ENCODE measurements around the gene PDP2.
"Not testable (repeated sequence)": the region's sequence is repeated elsewhere in the genome, so short reads cannot be mapped to it uniquely, and the experiment has no call there.

The PDP2 gene

GRCh38 chr16:66856184-66856730 lies 24.1 kb upstream of the PDP2 start:
- no peak for DNase-seq

DNA sequence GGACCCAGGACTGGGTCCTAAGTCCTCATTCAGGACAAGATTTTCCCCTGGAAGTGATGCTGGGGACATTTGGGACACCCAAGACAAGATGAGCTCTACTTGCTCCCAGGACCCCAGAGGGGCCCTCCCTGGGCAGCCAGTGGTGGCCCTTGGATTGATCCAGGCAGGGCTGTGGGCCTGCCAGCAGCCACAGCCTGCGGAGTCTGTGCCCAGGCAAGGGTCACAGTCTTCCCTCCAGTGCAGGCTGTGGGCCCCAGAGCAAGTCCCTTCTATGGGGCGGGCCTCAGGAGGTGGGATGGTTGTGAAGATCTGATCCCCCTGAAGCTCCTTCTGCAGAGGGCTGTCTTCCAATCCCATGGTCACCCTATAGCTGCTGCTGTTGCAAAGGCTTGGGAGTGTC lies 23.5 kb upstream of the PDP2 start:
- DNase-seq, result no peak

DNA sequence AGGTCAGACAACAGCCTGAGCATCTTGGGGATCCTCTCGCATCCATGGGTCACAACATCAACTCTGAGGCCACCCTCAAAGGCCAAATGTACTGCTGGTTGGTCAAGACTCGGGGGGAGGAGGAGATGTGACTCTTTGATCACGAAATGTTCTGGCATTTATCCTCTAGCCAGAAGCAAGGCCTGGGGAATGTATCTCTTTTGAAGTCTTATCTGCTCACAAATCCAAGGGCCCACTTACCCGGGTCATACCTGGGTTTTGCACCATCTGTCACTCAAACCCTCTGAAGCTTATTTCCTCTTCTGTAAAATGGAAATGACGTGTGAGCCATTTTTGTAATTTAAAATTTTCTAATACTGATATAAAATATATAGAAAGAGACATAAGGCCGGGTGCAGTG lies 22.9 kb upstream of the PDP2 start:
- no peak for DNase-seq

- DNase-seq, result no peak
These were observed 21.4 kb upstream of the PDP2 start for GRCh38 chr16:66858740-66859396.

DNA sequence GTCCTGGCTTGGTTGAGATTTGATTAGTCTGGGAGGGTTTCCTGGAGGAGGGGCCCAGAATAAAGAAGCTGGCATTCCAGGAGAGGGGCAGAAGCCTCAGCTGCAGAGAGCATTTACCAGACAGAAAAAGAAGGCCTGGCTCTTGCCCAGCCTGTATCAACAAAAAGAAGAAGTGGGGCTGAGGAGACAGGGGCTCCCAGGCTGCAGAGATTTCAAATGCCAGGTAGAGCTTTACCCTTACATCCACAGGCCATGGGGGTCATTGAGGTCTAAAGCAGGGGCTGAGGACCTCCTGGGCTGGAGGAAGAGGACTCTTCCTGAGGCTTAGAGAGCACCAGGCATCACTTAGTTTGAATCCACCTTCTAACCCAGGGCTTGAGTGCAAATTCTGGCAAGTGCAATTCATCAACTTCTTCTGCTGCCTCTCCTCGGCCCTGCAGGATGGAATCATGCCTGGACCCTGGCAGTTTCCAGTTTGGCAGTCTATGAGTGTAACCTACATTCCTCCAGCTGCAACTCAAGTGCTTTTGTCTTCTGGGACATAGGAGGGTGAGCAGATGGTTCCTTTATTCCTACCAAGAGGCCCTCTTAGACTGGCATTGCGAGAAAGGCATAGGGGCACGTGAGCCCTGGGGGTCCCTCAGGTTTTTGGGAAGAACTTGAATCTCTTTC lies 20.8 kb upstream of the PDP2 start:
- no peak for DNase-seq

DNA sequence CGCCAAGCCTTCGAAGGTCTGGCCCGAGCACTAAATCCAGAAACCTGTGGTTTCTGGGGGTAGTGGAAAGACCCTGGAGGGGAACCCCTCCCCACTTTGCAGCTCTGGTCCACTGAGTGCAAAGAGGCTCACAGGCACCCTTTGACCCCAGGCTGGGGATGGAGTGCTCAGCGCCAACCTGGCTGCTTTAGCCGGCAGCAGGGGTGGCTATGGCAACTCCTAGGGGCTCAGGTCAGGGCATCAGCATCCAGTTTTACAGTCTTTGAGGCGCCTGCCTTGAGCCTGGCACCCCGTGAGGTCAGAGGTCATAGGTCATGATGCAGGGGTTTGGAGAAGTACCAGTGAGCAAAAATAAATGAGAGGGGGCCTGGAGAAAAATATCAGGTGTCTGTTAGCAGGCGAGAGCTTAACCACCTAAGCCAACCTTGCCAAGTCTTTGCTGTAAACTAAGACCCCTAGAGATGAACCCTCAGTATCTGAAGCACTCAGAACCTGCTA lies 18.2 kb upstream of the PDP2 start:
- no peak for DNase-seq

DNA sequence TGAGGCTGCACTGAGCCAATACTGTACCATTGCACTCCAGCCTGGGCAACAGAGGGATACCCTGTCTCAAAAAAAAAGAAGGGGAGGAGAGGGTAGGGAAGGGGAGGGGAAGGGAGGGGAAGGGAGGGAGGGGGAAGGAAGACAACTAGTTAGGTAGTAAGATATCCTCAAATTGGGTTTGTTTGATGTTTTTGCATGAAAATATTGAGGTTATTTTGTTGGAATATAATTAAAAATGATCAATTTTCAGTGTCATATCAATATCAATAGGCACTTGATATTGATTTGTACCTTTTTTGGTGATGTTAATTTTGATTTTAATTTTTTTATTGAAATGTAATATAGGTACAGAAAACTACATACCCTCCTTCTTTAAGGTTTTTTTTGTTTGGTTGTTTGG lies 16.6 kb upstream of the PDP2 start:
- DNase-seq, result no peak

DNA sequence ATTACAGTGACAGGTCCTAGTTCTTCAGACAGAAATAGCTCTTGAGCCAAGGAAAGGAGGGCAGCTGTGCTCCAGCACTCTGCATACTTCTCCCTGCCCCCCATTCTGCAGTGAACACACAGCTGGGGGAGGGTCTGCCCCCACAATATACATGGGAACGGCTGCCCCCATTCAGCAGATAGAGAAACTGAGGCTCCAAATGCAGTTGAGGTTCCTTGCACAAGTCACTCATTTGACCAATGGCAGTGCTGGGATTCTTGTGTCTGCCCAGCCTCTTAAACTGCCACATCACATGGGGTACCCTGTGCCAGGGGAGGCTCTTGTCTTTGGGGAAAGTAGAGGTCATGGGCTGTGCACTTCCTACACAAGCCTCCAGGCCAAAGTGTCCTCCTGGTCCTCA lies 10.9 kb upstream of the PDP2 start:
- no peak for DNase-seq

DNA sequence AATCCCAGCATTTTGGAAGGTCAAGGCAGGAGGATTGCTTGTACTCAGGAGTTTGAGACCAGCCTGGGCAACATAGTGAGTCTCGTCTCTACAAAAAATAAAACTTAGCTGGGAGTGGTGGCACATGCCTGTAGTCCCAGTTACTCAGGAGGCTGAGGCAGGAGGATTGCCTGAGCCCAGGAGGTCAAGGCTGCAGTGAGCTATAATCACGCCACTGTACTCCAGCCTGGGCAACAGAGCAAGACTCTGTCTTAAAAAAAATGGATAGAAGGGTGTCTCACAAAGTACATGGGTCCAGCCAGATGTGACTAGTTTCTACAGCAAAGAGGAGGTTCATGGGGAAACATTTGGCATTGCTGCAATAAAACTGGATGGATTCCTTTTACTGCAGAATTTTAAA lies 9.0 kb upstream of the PDP2 start:
- not testable (repeated sequence) for DNase-seq

DNA sequence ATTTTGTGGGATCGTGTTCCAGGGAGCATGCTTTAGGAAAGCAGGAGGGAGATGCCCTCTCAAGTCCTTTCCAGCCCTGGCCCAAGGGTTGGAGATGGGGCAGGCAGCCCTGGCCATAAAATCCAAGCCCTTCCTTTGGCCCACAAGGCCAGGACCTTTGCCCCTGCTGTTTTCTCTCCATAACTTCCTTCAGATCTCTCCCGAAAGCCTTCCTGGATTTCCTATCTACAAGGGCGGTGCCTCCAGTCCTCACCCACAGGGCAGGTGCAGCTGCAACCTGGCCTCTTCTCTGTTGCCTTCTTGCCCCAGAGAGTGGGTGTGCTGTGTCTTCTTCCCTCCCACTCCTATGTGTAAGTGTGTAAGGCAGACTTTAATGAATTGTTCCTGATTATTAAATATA lies 8.5 kb upstream of the PDP2 start:
- DNase-seq, result no peak

- DNase-seq, result no peak
These were observed 7.8 kb upstream of the PDP2 start for GRCh38 chr16:66872559-66872942.

GRCh38 chr16:66872943-66873684 lies 7.2 kb upstream of the PDP2 start:
- DNase-seq, result peak; percentile 81

GRCh38 chr16:66873685-66874055 lies 6.6 kb upstream of the PDP2 start:
- DNase-seq, result no peak

DNA sequence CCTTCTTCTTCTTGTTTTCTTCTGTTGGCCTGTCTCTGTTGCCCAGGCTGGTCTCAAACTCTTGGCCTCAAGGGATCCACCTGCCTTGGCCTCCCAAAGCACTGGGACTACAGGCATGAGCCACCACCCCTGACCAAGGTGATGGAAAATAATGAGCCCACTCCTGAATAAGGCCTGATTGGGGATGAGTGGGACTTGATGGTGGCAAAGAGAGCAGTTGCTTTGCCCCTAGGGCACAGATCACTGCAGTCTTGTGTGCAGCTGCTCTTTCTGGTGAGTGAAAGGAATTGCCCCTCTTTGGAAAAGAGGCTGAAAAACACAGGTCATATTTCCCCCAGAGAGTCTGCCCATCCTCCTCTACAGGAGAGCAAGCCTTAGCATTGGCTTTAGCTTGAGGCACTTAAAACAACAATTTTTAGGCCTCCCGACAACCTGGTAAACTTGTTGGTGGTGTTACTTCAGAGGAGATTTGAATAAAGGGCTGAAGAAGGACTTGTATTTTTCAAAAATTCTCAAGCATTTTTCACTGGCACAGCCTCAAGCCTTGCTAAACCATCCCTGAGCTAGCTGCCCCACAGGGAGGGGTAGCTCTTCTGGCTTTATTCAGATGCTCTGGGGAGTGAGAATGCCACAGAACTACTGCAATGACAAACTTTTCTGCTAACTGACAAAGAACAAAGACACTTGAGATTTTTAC lies 6.1 kb upstream of the PDP2 start:
- peak; percentile 29 for DNase-seq

GRCh38 chr16:66878067-66878466 lies 2.2 kb upstream of the PDP2 start:
- no peak for DNase-seq

DNA sequence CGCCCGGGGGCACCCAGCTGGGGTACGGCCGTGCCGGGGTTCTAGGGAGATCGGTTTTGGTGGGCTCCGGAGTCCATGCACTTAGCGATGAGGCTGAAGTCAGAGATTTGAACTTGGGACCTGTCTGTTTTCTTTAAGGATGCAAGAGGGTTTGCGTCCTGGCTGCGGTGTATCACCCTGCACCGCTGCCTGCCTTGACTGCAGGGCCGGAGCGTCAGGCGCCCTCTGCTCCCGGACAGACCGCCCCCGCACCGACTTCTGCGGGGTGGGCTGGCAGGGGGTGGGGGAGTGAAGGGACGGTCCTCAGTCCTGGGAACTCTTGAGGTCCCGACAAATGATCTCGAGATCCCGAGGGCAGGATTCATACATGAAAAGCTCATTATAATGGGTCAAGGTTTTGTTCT lies 701 bp downstream of the PDP2 start:
- no peak for DNase-seq

- no peak for DNase-seq
These were observed 1.2 kb downstream of the PDP2 start for GRCh38 chr16:66881560-66881959.

GRCh38 chr16:66881964-66882508 lies 1.7 kb downstream of the PDP2 start:
- no peak for DNase-seq

GRCh38 chr16:66882702-66883101 lies 2.4 kb downstream of the PDP2 start:
- DNase-seq, result no peak

DNA sequence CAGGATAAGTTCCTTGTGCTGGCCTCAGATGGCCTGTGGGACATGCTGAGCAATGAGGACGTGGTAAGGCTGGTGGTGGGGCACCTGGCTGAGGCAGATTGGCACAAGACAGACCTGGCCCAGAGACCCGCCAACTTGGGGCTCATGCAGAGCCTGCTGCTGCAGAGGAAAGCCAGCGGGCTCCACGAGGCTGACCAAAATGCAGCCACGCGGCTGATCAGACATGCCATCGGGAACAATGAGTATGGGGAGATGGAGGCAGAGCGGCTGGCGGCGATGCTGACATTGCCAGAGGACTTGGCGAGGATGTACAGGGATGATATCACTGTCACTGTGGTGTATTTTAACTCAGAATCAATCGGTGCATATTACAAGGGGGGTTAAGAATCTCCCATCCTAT lies 5.2 kb downstream of the PDP2 start:
- DNase-seq, result no peak

DNA sequence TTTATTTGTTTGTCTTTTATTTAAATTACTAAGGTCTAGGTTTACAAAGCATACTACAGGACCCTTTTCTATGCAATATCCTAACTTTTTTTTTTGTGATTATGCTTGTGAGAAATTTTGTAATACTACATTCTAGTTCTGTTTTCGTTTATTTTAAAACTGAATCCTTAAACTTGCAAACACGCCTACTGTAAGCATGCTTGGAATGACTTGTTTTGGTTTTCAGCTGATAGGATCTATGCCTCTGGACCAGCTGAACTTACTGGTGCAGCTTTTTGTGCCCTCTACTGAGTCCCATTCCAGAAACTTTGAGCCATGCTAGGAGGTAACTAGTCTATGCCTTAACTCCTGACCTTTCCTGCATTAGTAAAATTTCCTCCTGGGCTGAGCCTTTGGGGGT lies 6.0 kb downstream of the PDP2 start:
- DNase-seq, result no peak

- no peak for DNase-seq
These were observed 6.6 kb downstream of the PDP2 start for GRCh38 chr16:66886914-66887313.
